Measurements from ENCODE around the gene FCGR1A.
"Not testable (repeated sequence)": the region's sequence is repeated elsewhere in the genome, so short reads cannot be mapped to it uniquely, and the experiment has no call there.

DNA sequence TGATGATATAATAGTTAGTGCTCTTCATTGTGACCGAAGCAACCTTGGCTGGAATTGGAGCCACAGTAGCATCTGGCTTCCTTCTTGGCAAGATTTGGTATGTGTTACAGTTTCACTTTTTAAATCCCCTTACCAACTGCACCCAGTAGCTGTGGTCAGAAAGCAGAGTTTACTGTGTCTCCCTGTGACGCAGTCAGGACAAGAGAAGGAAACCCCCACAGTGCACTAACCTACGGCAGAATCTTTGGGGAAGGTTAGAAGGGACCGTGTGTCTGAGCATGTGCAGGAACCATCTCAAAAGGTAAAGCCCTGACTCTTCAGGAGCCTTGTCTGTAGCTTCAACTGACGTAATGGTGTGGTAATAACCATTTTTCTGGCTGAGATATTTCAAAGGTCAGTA lies 40.6 kb upstream of the FCGR1A start:
- TF ChIP-seq, protein P1, sequence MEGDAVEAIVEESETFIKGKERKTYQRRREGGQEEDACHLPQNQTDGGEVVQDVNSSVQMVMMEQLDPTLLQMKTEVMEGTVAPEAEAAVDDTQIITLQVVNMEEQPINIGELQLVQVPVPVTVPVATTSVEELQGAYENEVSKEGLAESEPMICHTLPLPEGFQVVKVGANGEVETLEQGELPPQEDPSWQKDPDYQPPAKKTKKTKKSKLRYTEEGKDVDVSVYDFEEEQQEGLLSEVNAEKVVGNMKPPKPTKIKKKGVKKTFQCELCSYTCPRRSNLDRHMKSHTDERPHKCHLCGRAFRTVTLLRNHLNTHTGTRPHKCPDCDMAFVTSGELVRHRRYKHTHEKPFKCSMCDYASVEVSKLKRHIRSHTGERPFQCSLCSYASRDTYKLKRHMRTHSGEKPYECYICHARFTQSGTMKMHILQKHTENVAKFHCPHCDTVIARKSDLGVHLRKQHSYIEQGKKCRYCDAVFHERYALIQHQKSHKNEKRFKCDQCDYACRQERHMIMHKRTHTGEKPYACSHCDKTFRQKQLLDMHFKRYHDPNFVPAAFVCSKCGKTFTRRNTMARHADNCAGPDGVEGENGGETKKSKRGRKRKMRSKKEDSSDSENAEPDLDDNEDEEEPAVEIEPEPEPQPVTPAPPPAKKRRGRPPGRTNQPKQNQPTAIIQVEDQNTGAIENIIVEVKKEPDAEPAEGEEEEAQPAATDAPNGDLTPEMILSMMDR (IDR thresholded peaks at IDR 0.05), result not testable (repeated sequence)
- TF ChIP-seq POLR2AphosphoS5 (IDR thresholded peaks at IDR 0.05), result not testable (repeated sequence)
